Measurements from ENCODE around the gene FAR2.

FAR2 gene

DNA sequence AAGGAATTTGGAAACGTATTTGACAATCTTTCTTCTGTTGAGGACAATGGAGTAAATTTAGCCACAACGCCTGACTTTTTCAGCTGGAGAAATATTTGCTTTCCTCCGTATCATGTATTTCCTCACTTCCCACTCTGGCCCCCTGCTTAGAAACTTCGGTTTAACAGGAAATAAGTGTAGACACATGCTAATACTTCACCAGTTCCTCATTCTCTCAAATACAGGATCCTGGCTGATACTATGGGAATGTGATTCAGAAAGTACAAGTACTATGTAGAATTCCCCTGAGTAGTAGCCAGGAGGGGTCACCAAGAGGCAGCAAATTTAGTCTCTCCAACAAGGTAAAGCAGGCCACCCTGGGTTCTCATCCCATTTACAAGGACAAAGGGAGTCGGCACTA, 58.0 kb downstream of the FAR2 start:
- no peak for DNase-seq

- no peak for DNase-seq
These were observed 59.0 kb downstream of the FAR2 start for GRCh38 chr12:29208060-29208459.

GRCh38 chr12:29208936-29209701, 60.0 kb downstream of the FAR2 start:
- DNase-seq: no peak

- no peak for DNase-seq
These were observed 62.6 kb downstream of the FAR2 start for GRCh38 chr12:29211696-29212095.

DNA sequence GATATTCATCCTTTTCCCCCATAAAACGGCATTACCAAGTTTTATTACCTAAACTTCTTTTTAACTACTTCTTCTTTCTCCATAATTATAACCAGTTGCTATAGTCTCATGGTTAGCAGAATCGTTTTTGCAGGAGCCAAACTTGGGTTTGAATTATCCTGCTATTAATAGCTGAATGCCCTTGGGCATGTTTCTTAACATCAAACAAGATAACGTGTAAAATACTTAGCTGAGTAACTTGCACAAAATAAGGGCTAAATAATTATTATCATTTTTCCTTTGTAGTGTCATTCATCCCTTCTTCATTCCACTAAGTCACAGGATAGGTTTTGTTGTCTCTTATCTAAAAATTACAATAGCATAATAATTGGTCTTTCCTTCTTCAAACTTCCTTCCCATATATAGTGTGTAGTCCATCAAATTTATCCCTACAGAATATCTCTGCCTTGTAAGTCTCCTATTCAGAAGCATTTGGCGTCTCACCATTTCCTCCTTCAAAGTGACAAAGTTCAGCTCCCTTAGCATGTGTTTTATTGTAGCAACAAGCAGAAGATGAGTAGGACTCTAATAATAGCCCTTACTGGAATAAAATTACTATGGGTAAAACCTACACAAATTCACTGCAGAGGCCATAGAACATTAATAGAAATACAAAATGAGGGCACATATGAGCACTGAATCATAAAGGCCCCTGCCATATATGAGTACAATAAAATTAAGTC, 63.8 kb downstream of the FAR2 start:
- DNase-seq: no peak

GRCh38 chr12:29216266-29216665, 67.2 kb downstream of the FAR2 start:
- no peak for DNase-seq

GRCh38 chr12:29216797-29217575, 67.9 kb downstream of the FAR2 start:
- DNase-seq: no peak

GRCh38 chr12:29220632-29221336, 71.7 kb downstream of the FAR2 start:
- no peak for DNase-seq

- DNase-seq: no peak
These were observed 73.1 kb downstream of the FAR2 start for GRCh38 chr12:29222200-29222599.

GRCh38 chr12:29223426-29223825, 74.3 kb downstream of the FAR2 start:
- no peak for DNase-seq

GRCh38 chr12:29223956-29224543, 75.0 kb downstream of the FAR2 start:
- DNase-seq: no peak

DNA sequence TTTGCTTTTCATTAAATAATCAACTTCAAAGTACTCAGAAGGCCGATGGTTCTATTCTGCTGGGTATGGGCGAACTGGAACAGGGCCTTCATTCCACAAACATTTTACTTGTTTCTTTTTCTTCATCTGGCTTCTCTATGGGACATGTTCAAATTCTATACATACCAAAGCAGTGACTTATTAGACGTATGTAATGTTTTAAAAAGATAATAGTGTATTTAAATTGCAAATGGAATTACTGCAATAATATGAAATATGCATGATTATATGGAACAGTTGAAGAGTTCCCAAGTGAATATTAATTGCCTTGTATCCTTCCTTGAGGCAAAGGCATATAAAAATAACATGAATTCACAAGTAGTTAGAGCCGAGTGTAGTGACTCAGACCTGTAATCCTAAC, 75.5 kb downstream of the FAR2 start:
- DNase-seq: no peak

DNA sequence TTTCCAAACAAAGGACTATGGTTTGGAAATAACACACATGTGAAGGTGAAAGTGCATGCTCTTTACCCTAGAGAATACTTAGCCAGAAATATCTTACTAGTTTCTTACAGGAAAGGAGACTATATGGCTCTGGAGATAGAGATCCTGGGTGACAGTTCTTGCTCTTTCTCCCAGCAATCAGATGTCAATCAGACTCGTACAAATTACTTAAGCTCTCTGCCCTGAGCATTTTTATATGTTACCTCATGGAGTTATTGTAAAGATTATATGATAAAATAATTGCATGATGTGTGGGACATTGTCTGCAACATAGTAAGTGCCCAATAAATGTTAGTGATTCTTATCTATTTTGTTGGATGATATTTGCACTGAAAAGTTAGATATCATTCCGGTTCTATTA, 76.8 kb downstream of the FAR2 start:
- no peak for DNase-seq

DNA sequence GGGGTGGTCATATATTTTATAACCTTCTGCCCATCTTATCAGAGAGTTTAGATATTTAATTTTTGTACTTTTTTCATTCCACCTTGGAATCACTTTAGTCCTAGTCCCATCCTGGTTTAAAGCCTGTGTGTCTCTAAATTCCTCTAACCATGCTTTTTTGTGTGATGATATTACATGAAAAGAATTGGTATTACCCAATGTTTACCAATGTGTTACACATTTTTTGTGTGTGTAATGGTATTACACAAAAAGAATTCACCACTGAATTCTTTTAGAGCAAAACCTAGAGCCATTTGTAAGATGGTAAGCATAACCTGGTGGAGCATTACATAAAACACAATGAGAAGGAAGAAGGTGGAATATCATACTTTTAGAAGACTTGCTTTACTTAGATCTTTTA, 77.5 kb downstream of the FAR2 start:
- DNase-seq: no peak

DNA sequence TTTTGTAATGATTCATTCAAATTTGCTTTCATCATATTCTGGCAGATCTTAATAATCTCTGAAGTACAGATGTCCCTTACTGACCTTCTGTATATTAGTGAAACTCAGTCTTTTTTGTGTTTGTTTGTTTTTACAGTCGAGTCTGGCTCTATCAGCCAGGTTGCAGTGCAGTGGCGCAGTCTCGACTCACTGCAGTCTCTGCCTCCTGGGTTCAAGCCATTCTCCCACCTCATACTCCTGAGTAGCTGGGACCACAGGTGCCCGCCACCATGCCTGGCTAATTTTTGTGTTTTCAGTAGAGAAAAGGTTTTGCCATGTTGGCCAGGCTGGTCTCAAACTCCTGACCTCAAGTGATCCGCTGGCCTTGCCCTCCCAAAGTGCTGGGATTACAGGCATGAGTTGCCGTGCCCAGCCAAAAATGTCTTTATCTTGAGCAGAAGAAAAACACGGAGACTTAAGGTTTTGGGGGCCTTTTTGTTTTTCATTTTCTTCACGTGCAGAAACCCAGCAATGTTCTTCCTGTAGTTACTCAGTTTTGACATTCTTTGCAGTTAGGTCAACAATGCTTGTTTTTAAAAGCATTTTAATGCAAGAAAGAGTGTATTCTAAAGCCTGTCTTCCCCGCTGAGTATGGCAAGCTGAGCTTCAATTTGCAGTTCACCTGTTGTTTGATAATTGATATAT, 79.5 kb downstream of the FAR2 start:
- no peak for DNase-seq

DNA sequence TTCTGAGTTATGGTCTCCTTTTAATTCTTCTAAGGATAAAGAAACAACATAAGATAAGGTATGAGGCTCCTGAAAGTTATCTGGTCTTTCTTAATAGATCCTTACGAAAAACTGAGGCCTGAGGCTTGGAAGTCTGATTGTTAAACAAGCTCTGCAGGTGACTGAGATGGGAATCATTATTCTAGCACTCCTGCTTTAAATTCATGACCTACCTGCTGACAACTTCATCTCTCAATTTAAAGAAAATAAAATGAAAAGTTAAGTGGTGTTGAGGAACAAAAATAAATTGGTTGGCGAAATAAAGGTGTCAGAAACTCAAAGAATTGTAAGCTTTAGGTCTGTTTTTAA, 80.1 kb downstream of the FAR2 start:
- no peak for DNase-seq

GRCh38 chr12:29229937-29230336, 80.9 kb downstream of the FAR2 start:
- DNase-seq: no peak

DNA sequence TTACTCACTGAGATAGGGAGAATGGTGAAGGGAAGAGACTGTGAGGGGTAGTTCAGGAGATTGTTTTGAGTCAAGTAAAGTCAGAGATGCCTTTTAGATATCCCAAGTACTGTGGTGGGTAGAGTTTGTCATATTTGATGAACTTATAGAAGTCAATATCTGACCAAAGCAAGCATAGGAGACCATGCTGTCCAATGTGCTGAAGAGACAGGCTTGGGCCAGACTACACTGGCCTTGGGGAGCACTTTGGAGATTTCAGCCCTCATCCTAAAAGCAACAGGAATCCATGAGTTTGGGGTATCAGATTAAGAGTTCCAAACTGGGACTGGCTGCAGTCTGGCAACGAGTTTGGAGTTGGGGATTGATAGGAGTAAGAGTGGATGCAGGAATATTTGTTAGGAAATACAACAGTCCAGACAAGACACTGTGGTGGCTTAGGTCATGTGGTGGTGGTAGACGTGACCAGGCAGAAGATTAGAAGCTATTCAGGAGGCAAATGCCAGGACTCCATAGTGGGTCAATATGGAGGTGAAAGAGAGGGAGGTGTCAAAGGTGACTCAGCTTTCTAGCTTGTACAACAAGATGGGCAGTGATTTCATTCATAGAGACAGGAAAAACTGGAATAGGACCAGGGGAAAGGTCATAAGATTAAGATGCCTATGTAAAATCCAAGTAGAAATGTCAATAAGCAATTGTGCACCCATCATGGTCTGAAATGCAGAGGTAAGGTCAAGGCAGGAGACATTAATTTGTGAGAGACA, 81.9 kb downstream of the FAR2 start:
- no peak for DNase-seq

- no peak for DNase-seq
These were observed 83.0 kb downstream of the FAR2 start for GRCh38 chr12:29232086-29232485.

DNA sequence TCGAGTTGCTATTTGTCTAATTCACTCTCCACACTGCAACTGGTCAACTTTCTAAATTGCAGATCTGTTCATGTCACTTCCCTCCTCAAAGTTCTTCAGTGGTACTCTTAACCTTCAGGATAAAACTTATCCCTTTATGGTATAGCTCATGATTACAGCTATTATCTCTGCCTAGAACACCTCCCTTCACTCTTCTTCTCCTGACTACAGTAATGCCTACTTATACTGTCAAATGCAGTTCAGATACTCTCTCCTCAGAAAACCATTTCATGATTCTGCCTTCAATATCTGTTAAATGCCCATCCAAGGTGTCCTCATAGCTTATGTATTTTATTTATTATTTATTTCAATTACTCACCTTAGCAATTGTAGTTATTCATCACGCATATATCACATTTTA, 85.5 kb downstream of the FAR2 start:
- DNase-seq: no peak

DNA sequence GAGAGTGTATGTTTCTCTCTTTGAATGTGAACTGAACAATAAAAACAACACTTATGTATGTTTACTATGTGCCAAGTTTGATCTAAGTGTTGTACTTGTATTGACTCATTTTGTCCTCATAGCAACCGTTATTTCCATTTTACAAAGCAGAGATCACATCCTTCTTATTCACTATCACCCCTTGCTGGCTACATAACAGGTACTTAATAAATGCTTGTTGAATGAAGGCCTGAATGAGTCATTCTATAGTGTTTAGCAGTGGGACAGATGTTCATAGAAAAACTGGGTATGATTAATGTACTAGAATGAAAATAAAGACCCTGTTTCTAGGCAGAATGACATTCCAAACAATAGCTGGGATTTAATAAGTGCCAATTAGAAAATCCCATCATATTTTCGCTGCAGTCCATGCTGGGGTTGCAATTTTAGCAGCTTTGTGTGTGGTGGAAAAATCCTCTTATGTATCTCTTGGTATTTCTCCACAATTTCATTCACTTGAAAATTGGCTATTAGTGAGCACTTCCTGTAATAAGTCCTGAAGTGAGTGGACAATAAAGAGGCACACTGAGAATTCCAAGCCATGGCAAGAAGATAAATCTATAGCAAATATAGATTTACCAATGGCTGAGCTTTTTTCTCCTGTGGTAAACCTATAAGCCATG, 86.0 kb downstream of the FAR2 start:
- no peak for DNase-seq

Data from activated T-cell treated with anti-CD3 and anti-CD28 coated beads, Interleukin-2, amount 50 U/mL, for 48 hours (primary cell).